ENCODE results near the gene DCLK3. TPM values are rescaled to one million over a fixed set of nuclear protein-coding genes. Genes with fewer than 3 reads are reported as not detected.

DCLK3 gene
- polyA plus RNA-seq, 1 donor (not counting 4 experiments of a cell fraction or from before 2014, with no cell fraction given) = not detected

DNA sequence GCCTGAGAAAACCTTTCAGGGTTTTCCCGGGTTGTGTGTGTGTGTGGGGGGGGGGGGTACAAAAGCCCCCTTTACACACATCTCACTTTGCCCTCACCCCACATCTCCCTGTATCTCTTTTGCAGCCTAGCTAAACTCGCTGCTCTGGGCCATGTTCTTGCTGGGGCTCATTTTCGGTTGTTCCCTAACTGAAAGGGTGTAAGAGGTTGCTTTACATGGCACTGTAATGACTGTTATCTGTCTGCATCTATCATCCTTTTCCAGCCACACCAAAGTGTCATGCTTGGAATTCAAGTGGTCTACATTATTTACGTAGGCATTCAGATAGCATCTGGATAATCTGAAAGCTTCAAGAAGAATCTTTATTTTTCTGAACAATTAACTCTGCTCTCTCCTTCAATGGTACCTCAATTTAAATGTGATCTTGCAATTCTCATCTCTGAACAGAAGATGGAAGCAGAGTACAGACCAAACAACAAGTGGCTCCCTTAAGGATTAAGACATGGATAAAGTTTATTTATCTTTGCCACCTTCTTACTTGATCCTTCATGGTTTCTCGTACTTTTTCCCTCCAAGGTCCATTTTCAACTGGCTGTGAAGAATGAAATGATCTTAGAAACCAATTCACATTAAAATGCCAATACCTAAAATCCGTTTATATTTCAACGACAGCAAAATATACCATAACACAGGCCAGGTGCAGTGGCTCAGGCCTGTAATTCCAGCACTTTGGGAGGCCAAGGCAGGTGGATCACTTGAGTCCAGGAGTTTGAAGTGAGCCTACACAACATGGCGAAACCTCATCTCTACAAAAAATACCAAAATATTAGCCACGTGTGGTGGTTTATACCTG is 34.9 kb downstream of the DCLK3 start:
- DNase-seq (ENCODE audit: low read depth, low spot score) = peak; percentile 5
- H3K9ac ChIP-seq (ENCODE audit: control insufficient read depth, extremely low read depth, insufficient read depth, low read length) = no peak overlapping the region
- no peaks in the 10 kb centered on the region for H3K79me2 ChIP-seq (ENCODE audit: control insufficient read depth, insufficient read depth, low read length)
- peak; percentile 70 for FAIRE-seq
- no peaks in the 10 kb centered on the region for H3K27me3 ChIP-seq (ENCODE audit: control insufficient read depth, extremely low read depth, insufficient read depth, low read length)
- no peaks in the 10 kb centered on the region for H4K20me1 ChIP-seq (ENCODE audit: control insufficient read depth, extremely low read depth, insufficient read depth, low read length)
- no peaks in the 10 kb centered on the region for H3K9me3 ChIP-seq (ENCODE audit: control insufficient read depth, low read depth, low read length)
- dilution Hi-C loops (cut with MboI; ENCODE audit: extremely low pct_ligation_motif_present, low sequenced_read_pairs) = no loop called here
- no peak overlapping the region for H3K27ac ChIP-seq (ENCODE audit: control insufficient read depth, insufficient read depth, low read length)
- H3K36me3 ChIP-seq (ENCODE audit: control insufficient read depth in 2 of 2, extremely low read depth in 1 of 2, insufficient read depth in 2 of 2, low read length in 2 of 2) = no peaks in the 10 kb centered on the region
- no peak overlapping the region for H3K4me3 ChIP-seq (ENCODE audit: control insufficient read depth in 2 of 3, extremely low read depth in 1 of 3, insufficient read depth in 2 of 3, low read depth in 1 of 3, low read length in 3 of 3)
- no peak for TF ChIP-seq EZH2 (IDR thresholded peaks at IDR 0.05; ENCODE audit: low read length)
- TF ChIP-seq, protein P1, sequence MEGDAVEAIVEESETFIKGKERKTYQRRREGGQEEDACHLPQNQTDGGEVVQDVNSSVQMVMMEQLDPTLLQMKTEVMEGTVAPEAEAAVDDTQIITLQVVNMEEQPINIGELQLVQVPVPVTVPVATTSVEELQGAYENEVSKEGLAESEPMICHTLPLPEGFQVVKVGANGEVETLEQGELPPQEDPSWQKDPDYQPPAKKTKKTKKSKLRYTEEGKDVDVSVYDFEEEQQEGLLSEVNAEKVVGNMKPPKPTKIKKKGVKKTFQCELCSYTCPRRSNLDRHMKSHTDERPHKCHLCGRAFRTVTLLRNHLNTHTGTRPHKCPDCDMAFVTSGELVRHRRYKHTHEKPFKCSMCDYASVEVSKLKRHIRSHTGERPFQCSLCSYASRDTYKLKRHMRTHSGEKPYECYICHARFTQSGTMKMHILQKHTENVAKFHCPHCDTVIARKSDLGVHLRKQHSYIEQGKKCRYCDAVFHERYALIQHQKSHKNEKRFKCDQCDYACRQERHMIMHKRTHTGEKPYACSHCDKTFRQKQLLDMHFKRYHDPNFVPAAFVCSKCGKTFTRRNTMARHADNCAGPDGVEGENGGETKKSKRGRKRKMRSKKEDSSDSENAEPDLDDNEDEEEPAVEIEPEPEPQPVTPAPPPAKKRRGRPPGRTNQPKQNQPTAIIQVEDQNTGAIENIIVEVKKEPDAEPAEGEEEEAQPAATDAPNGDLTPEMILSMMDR (optimal IDR thresholded peaks at IDR 0.05 in 1 of 3, IDR thresholded peaks at IDR 0.05 in 1 of 3, conservative IDR thresholded peaks at IDR 0.05 in 1 of 3; ENCODE audit: extremely low read depth in 1 of 3, insufficient read depth in 2 of 3, low read length in 3 of 3) = peak in 2 of 3 experiments; percentile 59 to 73
- H3K4me2 ChIP-seq (ENCODE audit: control insufficient read depth, extremely low read depth, insufficient read depth, low read depth, low read length) = no peak overlapping the region
- no peaks in the 10 kb centered on the region for H3K9me1 ChIP-seq (ENCODE audit: control insufficient read depth, extremely low read depth, insufficient read depth, low read length)
- H2AFZ ChIP-seq (ENCODE audit: control insufficient read depth, low read length) = no peak overlapping the region
- H3K4me1 ChIP-seq (ENCODE audit: control insufficient read depth, extremely low read depth, insufficient read depth, low read length) = no peaks in the 10 kb centered on the region

DNA sequence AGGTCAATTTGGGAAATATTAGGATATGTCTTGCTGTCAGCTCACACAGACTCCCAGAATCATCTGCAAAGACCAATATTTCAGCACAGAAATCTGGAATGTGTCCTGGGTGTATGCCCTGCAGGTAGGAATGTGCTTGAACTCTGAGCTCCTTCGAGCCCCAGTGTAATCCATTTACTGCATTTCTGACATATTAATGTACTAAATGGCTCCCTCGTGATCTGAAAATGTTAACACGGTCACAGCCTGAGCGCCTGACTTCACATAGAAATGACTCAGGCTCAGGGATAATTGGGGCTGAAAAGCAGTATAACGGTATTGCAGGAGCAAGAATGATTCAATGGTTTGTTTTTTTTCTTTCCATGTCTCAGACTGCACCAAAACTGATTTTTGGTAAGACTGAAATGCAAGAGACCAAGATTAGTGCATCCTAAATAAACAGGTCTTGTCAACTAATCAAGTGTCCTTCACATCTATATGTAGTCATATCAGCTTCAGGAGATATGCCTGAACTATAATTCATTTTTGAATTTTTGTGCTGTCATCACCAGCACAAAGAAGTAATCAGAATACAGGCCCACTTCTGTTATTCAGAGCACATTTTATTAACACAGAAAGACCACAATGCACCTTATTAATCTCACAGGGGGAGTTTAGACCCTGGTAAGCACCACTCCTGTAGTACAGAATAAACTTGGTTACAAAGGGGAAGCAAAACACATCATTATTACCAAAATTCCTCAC is 49.8 kb downstream of the DCLK3 start:
- dilution Hi-C loops (cut with MboI; ENCODE audit: extremely low pct_ligation_motif_present, low sequenced_read_pairs) = no loop called here
- H3K4me2 ChIP-seq (ENCODE audit: control insufficient read depth, extremely low read depth, insufficient read depth, low read depth, low read length) = no peak overlapping the region
- H3K4me1 ChIP-seq (ENCODE audit: control insufficient read depth, extremely low read depth, insufficient read depth, low read length) = no peaks in the 10 kb centered on the region
- H3K27ac ChIP-seq (ENCODE audit: control insufficient read depth, insufficient read depth, low read length) = no peak overlapping the region
- no peaks in the 10 kb centered on the region for H3K79me2 ChIP-seq (ENCODE audit: control insufficient read depth, insufficient read depth, low read length)
- H3K9ac ChIP-seq (ENCODE audit: control insufficient read depth, extremely low read depth, insufficient read depth, low read length) = no peak overlapping the region
- H3K4me3 ChIP-seq (ENCODE audit: control insufficient read depth in 2 of 3, extremely low read depth in 1 of 3, insufficient read depth in 2 of 3, low read depth in 1 of 3, low read length in 3 of 3) = no peak overlapping the region
- no peaks in the 10 kb centered on the region for H3K9me3 ChIP-seq (ENCODE audit: control insufficient read depth, low read depth, low read length)
- TF ChIP-seq EZH2 (IDR thresholded peaks at IDR 0.05; ENCODE audit: low read length) = no peak
- TF ChIP-seq, protein P1 (optimal IDR thresholded peaks at IDR 0.05 in 1 of 3, IDR thresholded peaks at IDR 0.05 in 1 of 3, conservative IDR thresholded peaks at IDR 0.05 in 1 of 3; ENCODE audit: extremely low read depth in 1 of 3, insufficient read depth in 2 of 3, low read length in 3 of 3) = peak in 1 of 3 experiments; percentile 22
- H2AFZ ChIP-seq (ENCODE audit: control insufficient read depth, low read length) = no peak overlapping the region
- H3K9me1 ChIP-seq (ENCODE audit: control insufficient read depth, extremely low read depth, insufficient read depth, low read length) = no peaks in the 10 kb centered on the region
- no peaks in the 10 kb centered on the region for H3K27me3 ChIP-seq (ENCODE audit: control insufficient read depth, extremely low read depth, insufficient read depth, low read length)
- H3K36me3 ChIP-seq (ENCODE audit: control insufficient read depth in 2 of 2, extremely low read depth in 1 of 2, insufficient read depth in 2 of 2, low read length in 2 of 2) = no peaks in the 10 kb centered on the region
- FAIRE-seq (no peak), DNase-seq (ENCODE audit: low read depth, low spot score) (no peak)
- no peaks in the 10 kb centered on the region for H4K20me1 ChIP-seq (ENCODE audit: control insufficient read depth, extremely low read depth, insufficient read depth, low read length)

Data from keratinocyte (primary cell).